ENCODE measurements around the gene ZBTB14. TPM values are rescaled to one million over a fixed set of nuclear protein-coding genes. Genes with fewer than 3 reads are reported as not detected.

ZBTB14 gene
- total RNA-seq, 2 experiments from 2014 or later, result 19.3 to 19.6 TPM

Other genes with a start within 250 kb of the ZBTB14 start
- gene AKAIN1, start 98.5 kb downstream of the ZBTB14 start, total RNA-seq, result not detected
- under 1 TPM; 0.77 to 0.88 TPM for gene EPB41L3, start 248.3 kb upstream of the ZBTB14 start, total RNA-seq